ENCODE measurements around the gene PARS2.

PARS2 gene

DNA sequence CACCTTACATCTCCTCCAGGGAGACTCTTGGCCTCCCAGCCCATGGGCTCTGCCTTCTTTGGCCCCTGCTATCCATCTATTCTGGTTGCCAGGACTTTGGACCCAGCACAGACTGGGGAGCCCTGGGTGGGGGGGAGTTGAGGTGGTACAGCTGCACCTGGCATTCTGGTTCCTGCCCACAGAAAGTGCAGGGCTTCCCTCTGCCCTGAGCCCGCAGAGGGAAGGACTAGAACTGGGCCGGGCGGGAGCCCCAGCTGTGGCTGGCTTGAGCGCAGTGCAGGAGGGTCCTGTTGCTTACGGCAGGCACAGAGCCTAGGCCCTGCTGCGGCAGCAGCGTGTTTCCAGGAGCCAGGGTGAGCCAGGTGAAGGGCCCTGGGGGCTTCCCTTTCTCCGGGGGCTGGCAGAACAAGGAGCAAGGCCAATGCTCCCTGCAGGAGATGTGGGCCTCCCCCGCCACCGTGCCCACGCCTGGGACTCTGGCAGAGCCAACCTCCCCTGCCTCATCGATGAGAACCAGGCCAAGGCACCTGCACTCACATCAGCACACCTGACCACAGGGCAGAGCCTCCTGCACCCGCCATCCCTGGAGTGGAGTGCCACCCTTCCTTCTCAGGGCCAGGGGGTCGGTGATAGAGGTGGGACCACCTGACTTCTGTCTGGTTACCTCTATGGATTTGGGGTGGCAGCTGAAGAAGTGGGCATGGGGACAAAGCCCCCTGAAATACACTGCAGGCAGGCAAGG is 16.1 kb downstream of the PARS2 start:
- DNase-seq = no peak
- Mint-ChIP-seq H3K9me3 (no peaks in the 10 kb centered on the region), H3K27ac (no peak overlapping the region), H3K27me3 (no peaks in the 10 kb centered on the region), H3K36me3 (no peaks in the 10 kb centered on the region), H3K4me1 (no peaks in the 10 kb centered on the region), H3K4me3 (no peak overlapping the region)
- CTCF ChIA-PET = no interaction called here

GRCh38 chr1:54745864-54746263 is 18.5 kb downstream of the PARS2 start:
- H3K36me3 Mint-ChIP-seq = peaks cover 12% of the 10 kb centered on the region
- CTCF ChIA-PET = no interaction called here

GRCh38 chr1:54745274-54745673 is 19.0 kb downstream of the PARS2 start:
- H3K27me3 Mint-ChIP-seq = no peaks in the 10 kb centered on the region
- CTCF ChIA-PET = no interaction called here

More at GRCh38 chr1:54745864-54746263, 18.5 kb downstream of the PARS2 start:
- Mint-ChIP-seq H3K4me1 (no peaks in the 10 kb centered on the region), H3K9me3 (no peaks in the 10 kb centered on the region), H3K27me3 (no peaks in the 10 kb centered on the region), H3K4me3 (no peak overlapping the region), H3K27ac (no peak overlapping the region)
- DNase-seq = no peak

DNA sequence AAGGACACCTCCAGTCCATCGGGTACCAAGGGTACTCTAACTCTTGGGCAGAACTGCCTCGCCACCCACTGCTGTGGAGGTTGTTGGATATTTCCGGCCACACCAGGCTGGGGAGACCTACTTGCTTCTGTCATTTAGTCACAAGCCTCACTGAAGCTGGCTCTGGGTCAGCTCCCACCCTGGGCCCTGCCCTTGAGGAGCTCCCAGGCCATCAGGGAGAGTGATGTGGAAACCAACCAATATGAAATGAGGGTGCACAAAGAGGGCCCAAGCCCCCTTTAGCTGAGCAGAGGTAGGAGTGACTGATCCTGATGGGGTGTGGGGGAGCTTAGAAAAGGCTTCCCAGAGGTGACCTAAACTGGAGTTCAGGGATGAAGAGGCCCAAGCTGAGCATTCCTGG is 19.6 kb downstream of the PARS2 start:
- Mint-ChIP-seq H3K36me3 (peaks cover 16% of the 10 kb centered on the region), H3K4me1 (no peaks in the 10 kb centered on the region), H3K27me3 (no peaks in the 10 kb centered on the region), H3K4me3 (no peak overlapping the region), H3K27ac (no peak overlapping the region), H3K9me3 (no peaks in the 10 kb centered on the region)
- no peak for DNase-seq
- CTCF ChIA-PET = no interaction called here

More at GRCh38 chr1:54745274-54745673, 19.0 kb downstream of the PARS2 start:
- H3K27ac Mint-ChIP-seq = no peak overlapping the region
- H3K4me3 Mint-ChIP-seq = no peak overlapping the region
- no peaks in the 10 kb centered on the region for H3K4me1 Mint-ChIP-seq
- no peaks in the 10 kb centered on the region for H3K9me3 Mint-ChIP-seq
- peaks cover 16% of the 10 kb centered on the region for H3K36me3 Mint-ChIP-seq
- no peak for DNase-seq

- no peaks in the 10 kb centered on the region for H3K27me3 Mint-ChIP-seq
- no peak for DNase-seq
- H3K9me3 Mint-ChIP-seq = no peaks in the 10 kb centered on the region
- H3K4me3 Mint-ChIP-seq = no peak overlapping the region
- H3K27ac Mint-ChIP-seq = no peak overlapping the region
- CTCF ChIA-PET = no interaction called here
- no peaks in the 10 kb centered on the region for H3K4me1 Mint-ChIP-seq
- H3K36me3 Mint-ChIP-seq = peaks cover 21% of the 10 kb centered on the region
Observed at GRCh38 chr1:54743416-54744226, 20.7 kb downstream of the PARS2 start.

DNA sequence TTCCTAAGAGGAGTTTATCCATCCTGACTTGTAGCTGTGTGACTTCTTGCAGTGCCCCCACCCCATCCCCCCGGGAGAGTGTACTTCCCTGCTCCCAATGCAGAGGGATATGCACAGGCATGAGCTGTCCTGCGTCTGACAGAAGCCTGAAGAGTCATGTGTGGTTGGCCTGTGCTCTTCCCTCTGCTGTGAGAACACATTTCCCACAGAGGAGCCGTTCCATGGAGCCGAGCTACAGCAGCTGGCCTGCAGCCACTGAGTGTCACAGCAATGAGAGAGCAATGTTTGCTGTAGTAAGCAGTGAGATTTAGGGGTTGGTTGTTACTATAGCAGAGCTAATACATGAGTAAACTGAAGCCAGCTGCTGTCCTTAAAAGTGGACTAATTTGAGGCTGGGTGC is 22.0 kb downstream of the PARS2 start:
- H3K27me3 Mint-ChIP-seq = no peaks in the 10 kb centered on the region
- no peak overlapping the region for H3K27ac Mint-ChIP-seq
- H3K9me3 Mint-ChIP-seq = no peaks in the 10 kb centered on the region
- H3K4me3 Mint-ChIP-seq = no peak overlapping the region
- peaks cover 25% of the 10 kb centered on the region for H3K36me3 Mint-ChIP-seq
- no peak for DNase-seq
- CTCF ChIA-PET = no interaction called here
- H3K4me1 Mint-ChIP-seq = no peaks in the 10 kb centered on the region

GRCh38 chr1:54741531-54741930 is 22.8 kb downstream of the PARS2 start:
- CTCF ChIA-PET = no interaction called here
- H3K9me3 Mint-ChIP-seq = no peaks in the 10 kb centered on the region
- no peaks in the 10 kb centered on the region for H3K4me1 Mint-ChIP-seq
- H3K36me3 Mint-ChIP-seq = peaks cover 33% of the 10 kb centered on the region
- DNase-seq = no peak
- H3K4me3 Mint-ChIP-seq = no peak overlapping the region
- H3K27me3 Mint-ChIP-seq = no peaks in the 10 kb centered on the region
- no peak overlapping the region for H3K27ac Mint-ChIP-seq

DNA sequence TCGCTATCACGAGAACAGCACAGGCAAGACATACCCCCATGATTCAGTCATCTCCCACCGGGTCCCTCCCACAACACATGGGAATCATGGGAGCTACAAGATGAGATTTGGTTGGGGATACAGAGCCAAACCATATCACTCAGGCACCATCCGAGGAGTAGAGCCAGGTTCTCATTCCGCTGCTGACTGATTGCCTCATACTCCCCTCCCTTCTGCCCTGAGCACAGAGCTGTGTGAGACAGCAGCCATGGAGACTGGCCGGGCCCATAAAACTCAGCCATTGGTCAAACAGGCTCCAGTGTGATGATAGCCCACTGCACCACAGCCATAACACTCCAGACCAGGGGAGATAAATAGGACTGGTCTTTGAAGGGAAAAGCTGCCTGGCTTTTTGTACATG is 26.1 kb downstream of the PARS2 start:
- no peaks in the 10 kb centered on the region for H3K9me3 Mint-ChIP-seq
- no peaks in the 10 kb centered on the region for H3K27me3 Mint-ChIP-seq
- H3K27ac Mint-ChIP-seq = no peak overlapping the region
- H3K36me3 Mint-ChIP-seq = peaks cover 39% of the 10 kb centered on the region
- no peaks in the 10 kb centered on the region for H3K4me1 Mint-ChIP-seq
- no peak overlapping the region for H3K4me3 Mint-ChIP-seq
- CTCF ChIA-PET = no interaction called here
- no peak for DNase-seq

DNA sequence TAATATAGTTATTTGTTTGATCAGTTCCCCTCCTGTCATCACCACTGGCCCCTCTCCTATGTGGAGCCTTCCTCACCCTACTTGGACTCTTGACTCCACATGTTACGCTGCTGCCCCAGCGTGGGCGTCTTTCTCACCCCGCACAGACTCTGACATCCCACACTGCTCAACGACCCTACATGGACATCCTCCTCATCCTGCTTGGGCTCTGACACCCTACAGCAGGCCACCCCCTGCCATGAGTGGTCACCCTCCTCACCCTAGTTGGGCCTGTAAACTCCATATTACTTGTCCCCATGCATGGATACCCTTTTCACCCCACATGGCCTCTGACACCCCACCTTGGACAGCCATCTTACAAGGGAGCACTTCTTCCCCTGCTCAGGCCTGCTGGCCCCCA is 27.6 kb downstream of the PARS2 start:
- DNase-seq = no peak
- Mint-ChIP-seq H3K27ac (no peak overlapping the region), H3K9me3 (no peaks in the 10 kb centered on the region), H3K4me1 (no peaks in the 10 kb centered on the region), H3K36me3 (peaks cover 34% of the 10 kb centered on the region), H3K27me3 (no peaks in the 10 kb centered on the region), H3K4me3 (no peak overlapping the region)
- CTCF ChIA-PET = no interaction called here

DNA sequence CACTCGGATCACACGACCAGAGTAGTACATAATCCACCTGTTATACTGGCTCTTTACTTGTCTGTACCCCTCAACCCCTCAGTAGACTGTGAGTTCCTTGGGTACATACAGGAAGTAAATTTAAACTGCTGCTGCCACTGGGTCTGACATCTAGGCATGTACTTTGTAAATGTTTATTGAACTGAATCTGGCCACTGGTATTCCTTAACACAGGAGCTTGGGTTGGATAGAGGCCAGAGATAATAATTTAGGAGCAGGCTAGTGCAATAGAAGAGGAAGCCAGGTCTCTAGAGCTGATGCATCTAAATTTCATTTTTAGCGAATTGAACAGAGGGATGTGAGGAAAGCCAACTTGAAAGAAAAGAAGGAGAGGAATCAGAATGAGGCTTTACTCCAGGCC is 36.3 kb downstream of the PARS2 start:
- H3K27me3 Mint-ChIP-seq = no peaks in the 10 kb centered on the region
- CTCF ChIA-PET = no interaction called here
- H3K27ac Mint-ChIP-seq = no peak overlapping the region
- H3K4me1 Mint-ChIP-seq = no peaks in the 10 kb centered on the region
- H3K9me3 Mint-ChIP-seq = no peaks in the 10 kb centered on the region
- peaks cover 52% of the 10 kb centered on the region for H3K36me3 Mint-ChIP-seq
- DNase-seq = no peak
- no peak overlapping the region for H3K4me3 Mint-ChIP-seq

DNA sequence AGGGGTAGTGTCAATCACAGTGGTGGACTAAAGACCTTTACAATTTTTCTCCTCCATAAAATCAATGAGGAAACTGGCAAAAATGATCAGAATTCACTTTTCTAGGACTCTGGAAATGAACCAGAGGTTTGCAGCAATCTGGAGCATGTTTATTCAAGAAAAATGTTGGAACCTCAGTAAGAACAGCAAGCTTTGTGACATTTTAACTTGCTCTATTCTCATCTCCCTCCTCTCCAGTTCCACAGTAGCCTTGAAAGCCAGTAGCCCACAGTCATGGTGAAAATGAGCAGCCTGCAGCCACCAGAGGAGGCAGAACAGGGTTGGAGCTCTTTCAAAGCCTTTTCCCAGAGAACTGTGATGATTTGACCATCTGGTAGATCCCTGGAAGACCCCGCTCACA is 39.6 kb downstream of the PARS2 start:
- Mint-ChIP-seq H3K4me3 (no peak overlapping the region), H3K9me3 (no peaks in the 10 kb centered on the region), H3K27ac (no peak overlapping the region), H3K36me3 (peaks cover 51% of the 10 kb centered on the region), H3K4me1 (no peaks in the 10 kb centered on the region), H3K27me3 (no peaks in the 10 kb centered on the region)
- DNase-seq = no peak
- CTCF ChIA-PET = no interaction called here

DNA sequence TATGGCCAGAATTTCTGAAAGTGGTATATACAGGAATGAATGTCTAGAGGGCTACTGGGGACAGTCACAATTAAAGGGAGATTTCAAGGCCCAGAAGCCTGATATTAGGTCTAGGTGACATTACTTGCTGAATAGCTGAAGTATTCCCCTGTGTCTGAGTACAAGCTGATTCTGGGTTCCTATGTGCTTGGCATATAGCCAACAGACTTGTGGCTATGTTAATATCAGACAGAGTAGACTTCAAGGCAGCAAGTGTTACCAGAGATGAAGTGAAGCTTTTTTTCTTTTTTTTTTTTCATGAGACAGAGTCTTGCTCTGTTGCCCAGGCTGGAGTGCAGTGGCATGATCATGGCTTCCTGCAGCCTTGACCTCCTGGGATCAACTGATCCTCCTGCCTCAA is 40.3 kb downstream of the PARS2 start:
- H3K27me3 Mint-ChIP-seq = no peaks in the 10 kb centered on the region
- CTCF ChIA-PET = no interaction called here
- no peaks in the 10 kb centered on the region for H3K9me3 Mint-ChIP-seq
- DNase-seq = no peak
- no peak overlapping the region for H3K27ac Mint-ChIP-seq
- H3K4me3 Mint-ChIP-seq = no peak overlapping the region
- peaks cover 54% of the 10 kb centered on the region for H3K36me3 Mint-ChIP-seq
- peaks cover 4% of the 10 kb centered on the region for H3K4me1 Mint-ChIP-seq

- Mint-ChIP-seq H3K9me3 (no peaks in the 10 kb centered on the region), H3K4me3 (no peak overlapping the region), H3K27ac (no peak overlapping the region), H3K27me3 (no peaks in the 10 kb centered on the region), H3K36me3 (peaks cover 50% of the 10 kb centered on the region), H3K4me1 (peaks cover 15% of the 10 kb centered on the region)
- DNase-seq = no peak
- CTCF ChIA-PET = interaction anchor here (0.7 kb wide), 1 partner anchor 1833 kb away, joined by 3 read pairs; no protein-coding TSS in a partner anchor
Observed at GRCh38 chr1:54721719-54722118, 42.6 kb downstream of the PARS2 start.

DNA sequence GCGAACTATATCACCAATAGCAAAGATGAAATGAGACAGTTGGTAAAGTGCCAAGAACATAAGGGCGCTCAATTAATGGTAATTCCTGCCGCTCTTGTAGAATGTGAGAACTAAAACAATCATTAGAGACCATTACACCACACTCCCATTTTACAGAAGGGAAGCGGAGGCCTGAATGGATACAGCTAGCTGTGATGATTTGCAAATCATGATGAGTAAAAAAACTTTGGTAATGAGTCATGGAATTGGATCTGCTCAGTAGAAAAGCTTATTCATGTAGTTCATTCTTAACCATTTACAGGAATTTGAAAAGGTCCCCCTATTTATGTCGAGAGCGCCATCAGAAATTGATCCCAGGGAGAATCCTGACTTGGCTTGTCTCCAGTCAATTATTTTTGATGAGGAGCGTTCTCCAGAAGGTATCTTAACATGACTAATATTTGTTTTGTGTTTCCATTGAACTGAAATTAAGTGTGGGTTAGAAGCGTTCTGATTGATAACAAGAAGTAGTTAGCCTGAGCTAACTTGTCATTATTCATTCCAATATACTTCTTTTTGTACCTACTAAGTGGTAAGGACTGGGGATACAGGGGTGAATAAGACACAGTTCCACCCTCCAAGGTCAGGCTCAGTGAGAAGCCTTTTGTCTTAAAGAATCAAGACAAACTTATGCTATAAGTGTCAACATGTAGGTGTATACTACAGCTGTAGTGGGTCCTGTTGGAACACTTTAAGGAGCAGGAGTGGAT is 47.9 kb downstream of the PARS2 start:
- no peaks in the 10 kb centered on the region for H3K9me3 Mint-ChIP-seq
- CTCF ChIA-PET = interaction anchor here (2.4 kb wide), 1 partner anchor 84 kb away, joined by 11 read pairs; the partner anchor contains the start of gene TTC22
- H3K27ac Mint-ChIP-seq = peak overlapping the region; percentile 24
- peaks cover 11% of the 10 kb centered on the region for H3K27me3 Mint-ChIP-seq
- no peak for DNase-seq
- peaks cover 14% of the 10 kb centered on the region for H3K36me3 Mint-ChIP-seq
- peaks cover 28% of the 10 kb centered on the region for H3K4me1 Mint-ChIP-seq
- H3K4me3 Mint-ChIP-seq = peak overlapping the region; percentile 86
